ENCODE results near the gene LRRC31. TPM values are rescaled to one million over a fixed set of nuclear protein-coding genes. Genes with fewer than 3 reads are reported as not detected.

The LRRC31 gene
- total RNA-seq, 1 donor from 2014 or later, result not detected

GRCh38 chr3:169842960-169843359 lies 26.8 kb downstream of the LRRC31 start:
- Mint-ChIP-seq H3K4me1 (ENCODE audit: low read depth, unreplicated experiment) (peaks cover 2% of the 10 kb centered on the region), H3K9me3 (ENCODE audit: unreplicated experiment) (no peaks in the 10 kb centered on the region), H3K36me3 (ENCODE audit: unreplicated experiment) (no peaks in the 10 kb centered on the region), H3K27me3 (ENCODE audit: unreplicated experiment) (no peaks in the 10 kb centered on the region), H3K27ac (ENCODE audit: unreplicated experiment) (no peak overlapping the region), H3K4me3 (ENCODE audit: unreplicated experiment) (no peak overlapping the region)
- no peak for DNase-seq
- TF ChIP-seq, protein P1, sequence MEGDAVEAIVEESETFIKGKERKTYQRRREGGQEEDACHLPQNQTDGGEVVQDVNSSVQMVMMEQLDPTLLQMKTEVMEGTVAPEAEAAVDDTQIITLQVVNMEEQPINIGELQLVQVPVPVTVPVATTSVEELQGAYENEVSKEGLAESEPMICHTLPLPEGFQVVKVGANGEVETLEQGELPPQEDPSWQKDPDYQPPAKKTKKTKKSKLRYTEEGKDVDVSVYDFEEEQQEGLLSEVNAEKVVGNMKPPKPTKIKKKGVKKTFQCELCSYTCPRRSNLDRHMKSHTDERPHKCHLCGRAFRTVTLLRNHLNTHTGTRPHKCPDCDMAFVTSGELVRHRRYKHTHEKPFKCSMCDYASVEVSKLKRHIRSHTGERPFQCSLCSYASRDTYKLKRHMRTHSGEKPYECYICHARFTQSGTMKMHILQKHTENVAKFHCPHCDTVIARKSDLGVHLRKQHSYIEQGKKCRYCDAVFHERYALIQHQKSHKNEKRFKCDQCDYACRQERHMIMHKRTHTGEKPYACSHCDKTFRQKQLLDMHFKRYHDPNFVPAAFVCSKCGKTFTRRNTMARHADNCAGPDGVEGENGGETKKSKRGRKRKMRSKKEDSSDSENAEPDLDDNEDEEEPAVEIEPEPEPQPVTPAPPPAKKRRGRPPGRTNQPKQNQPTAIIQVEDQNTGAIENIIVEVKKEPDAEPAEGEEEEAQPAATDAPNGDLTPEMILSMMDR (IDR thresholded peaks at IDR 0.05; ENCODE audit: partially characterized antibody, unreplicated experiment), result no peak

DNA sequence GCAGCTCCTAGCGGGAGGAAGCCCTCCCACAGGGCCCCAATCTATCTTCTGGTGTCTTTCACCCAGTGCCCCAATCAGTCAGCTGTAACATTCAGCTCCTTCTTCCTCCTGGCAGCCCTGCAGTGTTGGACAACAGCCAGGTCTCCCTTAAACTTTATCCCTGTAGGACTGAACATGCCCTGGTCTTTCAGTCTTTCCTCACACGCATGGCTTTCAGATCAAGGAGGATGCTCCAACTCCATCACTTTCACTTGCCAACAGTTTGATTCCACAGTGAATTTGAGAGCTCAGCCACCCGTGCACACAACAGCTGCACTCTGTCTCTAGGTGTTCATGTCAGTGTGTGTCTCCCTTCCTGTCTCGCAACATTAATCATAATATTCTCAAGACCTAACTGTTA lies 28.6 kb downstream of the LRRC31 start:
- no peaks in the 10 kb centered on the region for H3K27me3 Mint-ChIP-seq (ENCODE audit: unreplicated experiment)
- H3K9me3 Mint-ChIP-seq (ENCODE audit: unreplicated experiment), result no peaks in the 10 kb centered on the region
- no peaks in the 10 kb centered on the region for H3K36me3 Mint-ChIP-seq (ENCODE audit: unreplicated experiment)
- TF ChIP-seq, protein P1 (IDR thresholded peaks at IDR 0.05; ENCODE audit: partially characterized antibody, unreplicated experiment), result no peak
- peaks cover 2% of the 10 kb centered on the region for H3K4me1 Mint-ChIP-seq (ENCODE audit: low read depth, unreplicated experiment)
- H3K4me3 Mint-ChIP-seq (ENCODE audit: unreplicated experiment), result no peak overlapping the region
- H3K27ac Mint-ChIP-seq (ENCODE audit: unreplicated experiment), result no peak overlapping the region
- DNase-seq, result no peak

- Mint-ChIP-seq H3K4me3 (ENCODE audit: unreplicated experiment) (no peak overlapping the region), H3K27me3 (ENCODE audit: unreplicated experiment) (no peaks in the 10 kb centered on the region), H3K36me3 (ENCODE audit: unreplicated experiment) (no peaks in the 10 kb centered on the region), H3K27ac (ENCODE audit: unreplicated experiment) (no peak overlapping the region), H3K9me3 (ENCODE audit: unreplicated experiment) (no peaks in the 10 kb centered on the region), H3K4me1 (ENCODE audit: low read depth, unreplicated experiment) (peaks cover 2% of the 10 kb centered on the region)
- no peak for DNase-seq
- TF ChIP-seq, protein P1 (IDR thresholded peaks at IDR 0.05; ENCODE audit: partially characterized antibody, unreplicated experiment), result no peak
These were observed 31.2 kb downstream of the LRRC31 start for GRCh38 chr3:169838511-169839030.

- H3K27ac Mint-ChIP-seq (ENCODE audit: unreplicated experiment), result no peak overlapping the region
- no peak for DNase-seq
- no peaks in the 10 kb centered on the region for H3K36me3 Mint-ChIP-seq (ENCODE audit: unreplicated experiment)
- TF ChIP-seq, protein P1 (IDR thresholded peaks at IDR 0.05; ENCODE audit: partially characterized antibody, unreplicated experiment), result no peak
- H3K27me3 Mint-ChIP-seq (ENCODE audit: unreplicated experiment), result no peaks in the 10 kb centered on the region
- peaks cover 2% of the 10 kb centered on the region for H3K4me1 Mint-ChIP-seq (ENCODE audit: low read depth, unreplicated experiment)
- no peak overlapping the region for H3K4me3 Mint-ChIP-seq (ENCODE audit: unreplicated experiment)
- H3K9me3 Mint-ChIP-seq (ENCODE audit: unreplicated experiment), result peaks cover 1% of the 10 kb centered on the region
These were observed 32.8 kb downstream of the LRRC31 start for GRCh38 chr3:169836942-169837275.

- Mint-ChIP-seq H3K27ac (ENCODE audit: unreplicated experiment) (no peak overlapping the region), H3K4me1 (ENCODE audit: low read depth, unreplicated experiment) (peaks cover 1% of the 10 kb centered on the region), H3K27me3 (ENCODE audit: unreplicated experiment) (no peaks in the 10 kb centered on the region), H3K36me3 (ENCODE audit: unreplicated experiment) (no peaks in the 10 kb centered on the region), H3K4me3 (ENCODE audit: unreplicated experiment) (no peak overlapping the region), H3K9me3 (ENCODE audit: unreplicated experiment) (peaks cover 1% of the 10 kb centered on the region)
- TF ChIP-seq, protein P1 (IDR thresholded peaks at IDR 0.05; ENCODE audit: partially characterized antibody, unreplicated experiment), result no peak
- DNase-seq, result no peak
These were observed 33.4 kb downstream of the LRRC31 start for GRCh38 chr3:169836078-169836941.
